Loucy (cell line): ENCODE data around the gene SLC35G3.

Experiments
- H2AFZ ChIP-seq: fragments of 200-600 bp; sonication (generic); 2 replicates; pipeline ENCODE4 v1.6.0; 2016; ENCODE audit warnings: antibody characterized with exemption, mild to moderate bottlenecking, low read length, moderate library complexity
- H3F3A ChIP-seq: fragments of 200-600 bp; 2 replicates; pipeline ENCODE4 v1.6.0; 2016; ENCODE audit warnings: antibody characterized with exemption, low read depth, mild to moderate bottlenecking
- H3K27me3 ChIP-seq: fragments of 200-600 bp; sonication (generic); 2 replicates; pipeline ENCODE4 v1.6.1; 2014; ENCODE audit warnings: low read length, mild to moderate bottlenecking; ENCODE audit not compliant: insufficient read depth, poor library complexity, severe bottlenecking
- H3K36me3 ChIP-seq: fragments of 200-600 bp; sonication (generic); 2 replicates; pipeline ENCODE4 v1.6.1; 2016; ENCODE audit warnings: low read length; ENCODE audit not compliant: insufficient read depth
- H3K4me1 ChIP-seq: fragments of 200-600 bp; sonication (generic); 2 replicates; pipeline ENCODE4 v1.5.1; 2014; ENCODE audit warnings: low read length, mild to moderate bottlenecking; ENCODE audit not compliant: insufficient read depth, poor library complexity, severe bottlenecking
- H3K4me2 ChIP-seq: fragments of 200-600 bp; sonication (generic); 2 replicates; pipeline ENCODE4 v1.6.0; 2014; ENCODE audit warnings: antibody characterized with exemption, low read length, low read depth, mild to moderate bottlenecking; ENCODE audit not compliant: poor library complexity, severe bottlenecking
- H3K4me3 ChIP-seq: fragments of 200-600 bp; sonication (generic); 2 replicates; pipeline ENCODE4 v1.5.1; 2014; ENCODE audit warnings: low read length, mild to moderate bottlenecking, mixed read lengths; ENCODE audit not compliant: poor library complexity, severe bottlenecking
- H3K79me2 ChIP-seq: fragments of 200-600 bp; sonication (generic); 2 replicates; pipeline ENCODE4 v1.6.1; 2014; ENCODE audit warnings: low read length; ENCODE audit not compliant: insufficient read depth
- H3K9ac ChIP-seq: fragments of 200-600 bp; sonication (generic); 2 replicates; pipeline ENCODE4 v1.6.0; 2014; ENCODE audit warnings: mild to moderate bottlenecking, low read depth, low read length, moderate library complexity; ENCODE audit not compliant: poor library complexity, severe bottlenecking
- H3K9me2 ChIP-seq: fragments of 200-600 bp; sonication (generic); replicated peaks from 2 replicates; pipeline ENCODE4 v1.6.1; 2016; ENCODE audit warnings: low read depth, low read length, mixed read lengths
- H3K9me3 ChIP-seq: fragments of 200-600 bp; sonication (generic); 2 replicates; pipeline ENCODE4 v1.6.1; 2014; ENCODE audit warnings: mild to moderate bottlenecking, antibody characterized with exemption, low read length, low read depth; ENCODE audit not compliant: insufficient read depth
- H4K20me1 ChIP-seq: fragments of 200-600 bp; sonication (generic); 2 replicates; pipeline ENCODE4 v1.6.0; 2014; ENCODE audit warnings: antibody characterized with exemption, low read length, mild to moderate bottlenecking; ENCODE audit not compliant: insufficient read depth, poor library complexity, severe bottlenecking
- CTCF ChIP-seq: fragments of 200-600 bp; sonication (generic); conservative IDR thresholded peaks from 2 replicates; pipeline ENCODE4 v1.5.1; 2014; ENCODE audit warnings: mild to moderate bottlenecking, antibody characterized with exemption, low read length
- EZH2phosphoT487 ChIP-seq: fragments of 200-600 bp; IDR thresholded peaks from 2 replicates; pipeline ENCODE4 v1.6.1; 2018; ENCODE audit warnings: antibody characterized with exemption, mild to moderate bottlenecking, moderate library complexity, borderline replicate concordance

The SLC35G3 gene

GRCh38 chr17:35159940-35160339, 34.3 kb downstream of the SLC35G3 start:
- Histone ChIP-seq H4K20me1 (no peaks in the 10 kb centered on the region), H3F3A (no peaks in the 10 kb centered on the region), H2AFZ (no peak overlapping the region), H3K9me3 (no peaks in the 10 kb centered on the region), H3K27me3 (no peaks in the 10 kb centered on the region), H3K36me3 (no peaks in the 10 kb centered on the region), H3K9ac (no peak overlapping the region), H3K4me3 (no peak overlapping the region), H3K4me1 (peaks cover 22% of the 10 kb centered on the region), H3K4me2 (peak overlapping the region; percentile 64), H3K9me2 (no peaks in the 10 kb centered on the region), H3K79me2 (no peaks in the 10 kb centered on the region)
- TF ChIP-seq CTCF (no peak), EZH2phosphoT487 (no peak)

GRCh38 chr17:35155246-35155645, 38.9 kb downstream of the SLC35G3 start:
- no peaks in the 10 kb centered on the region for H3K79me2 ChIP-seq
- H3K4me2 ChIP-seq: no peak overlapping the region
- H2AFZ ChIP-seq: no peak overlapping the region
- H3K9ac ChIP-seq: no peak overlapping the region
- TF ChIP-seq CTCF (no peak), EZH2phosphoT487 (no peak)
- peaks cover 7% of the 10 kb centered on the region for H3K27me3 ChIP-seq
- no peaks in the 10 kb centered on the region for H3K9me2 ChIP-seq
- peaks cover 3% of the 10 kb centered on the region for H3K4me1 ChIP-seq
- H4K20me1 ChIP-seq: no peaks in the 10 kb centered on the region
- H3F3A ChIP-seq: no peaks in the 10 kb centered on the region
- no peak overlapping the region for H3K4me3 ChIP-seq
- no peaks in the 10 kb centered on the region for H3K9me3 ChIP-seq
- no peaks in the 10 kb centered on the region for H3K36me3 ChIP-seq

GRCh38 chr17:35154196-35155165, 39.7 kb downstream of the SLC35G3 start:
- no peak for TF ChIP-seq EZH2phosphoT487
- TF ChIP-seq CTCF: no peak
- H4K20me1 ChIP-seq: no peaks in the 10 kb centered on the region
- H3K4me1 ChIP-seq: no peaks in the 10 kb centered on the region
- H3K9ac ChIP-seq: no peak overlapping the region
- H3K9me2 ChIP-seq: no peaks in the 10 kb centered on the region
- no peak overlapping the region for H3K4me3 ChIP-seq
- no peaks in the 10 kb centered on the region for H3K79me2 ChIP-seq
- no peak overlapping the region for H3K4me2 ChIP-seq
- H3F3A ChIP-seq: no peaks in the 10 kb centered on the region
- H2AFZ ChIP-seq: no peak overlapping the region
- H3K9me3 ChIP-seq: no peaks in the 10 kb centered on the region
- peaks cover 7% of the 10 kb centered on the region for H3K27me3 ChIP-seq
- H3K36me3 ChIP-seq: no peaks in the 10 kb centered on the region
